MG63 (cell line): ENCODE results near the gene ATP6V1A. TPM values are rescaled to one million over a fixed set of nuclear protein-coding genes. Genes with fewer than 3 reads are reported as not detected.
A peak's percentile ranks its signal among the peaks of the same experiment; 100 is the strongest.

ENCODE experiments used
- DNase-seq: peaks from one replicate; pipeline ENCODE4 v3.0.0-alpha.2; 2020
- H3K27me3 ChIP-seq: fragments of 250-450 bp; sonication (Bioruptor Pico); 2 replicates; pipeline ENCODE4 v1.5.1; 2020; ENCODE audit warnings: mild to moderate bottlenecking, moderate library complexity
- H3K36me3 ChIP-seq: fragments of 250-450 bp; sonication (Bioruptor Pico); 2 replicates; pipeline ENCODE4 v1.5.1; 2020; ENCODE audit warnings: mild to moderate bottlenecking, moderate library complexity
- H3K4me3 ChIP-seq: fragments of 250-450 bp; sonication (Bioruptor Pico); 2 replicates; pipeline ENCODE4 v1.5.1; 2020; ENCODE audit warnings: mild to moderate bottlenecking, moderate library complexity
- H3K9me3 ChIP-seq: fragments of 250-450 bp; sonication (Bioruptor Pico); 2 replicates; pipeline ENCODE4 v1.5.1; 2020; ENCODE audit warnings: mild to moderate bottlenecking, moderate library complexity
- total RNA-seq: library from RNA; depleted of rRNA; stranded (reverse); fragments of >200 nt; shearing (Covaris generic); gene quantifications from 2 replicates; pipeline ENCODE4 v1.2.3, GENCODE V29; 2014; ENCODE audit warnings: low replicate concordance

Gene ATP6V1A
- total RNA-seq, 1 experiment from 2014 or later: 54.5 TPM

GRCh38 chr3:113783463-113783862, 36.6 kb downstream of the ATP6V1A start:
- Histone ChIP-seq H3K9me3 (no peaks in the 10 kb centered on the region), H3K36me3 (peaks cover 12% of the 10 kb centered on the region), H3K27me3 (no peaks in the 10 kb centered on the region), H3K4me3 (no peak overlapping the region)
- DNase-seq: peak; percentile 40

GRCh38 chr3:113783980-113784379, 37.1 kb downstream of the ATP6V1A start:
- no peaks in the 10 kb centered on the region for H3K27me3 ChIP-seq
- H3K36me3 ChIP-seq: peaks cover 17% of the 10 kb centered on the region
- H3K4me3 ChIP-seq: no peak overlapping the region
- no peaks in the 10 kb centered on the region for H3K9me3 ChIP-seq
- no peak for DNase-seq

GRCh38 chr3:113791381-113791780, 44.5 kb downstream of the ATP6V1A start:
- H3K27me3 ChIP-seq: no peaks in the 10 kb centered on the region
- peaks cover 31% of the 10 kb centered on the region for H3K36me3 ChIP-seq
- no peaks in the 10 kb centered on the region for H3K9me3 ChIP-seq
- DNase-seq: peak; percentile 19
- no peak overlapping the region for H3K4me3 ChIP-seq

- Histone ChIP-seq H3K9me3 (no peaks in the 10 kb centered on the region), H3K4me3 (no peak overlapping the region), H3K36me3 (peaks cover 18% of the 10 kb centered on the region), H3K27me3 (no peaks in the 10 kb centered on the region)
- DNase-seq: no peak
These were observed 47.7 kb downstream of the ATP6V1A start for GRCh38 chr3:113794526-113794925.

- H3K36me3 ChIP-seq: peaks cover 19% of the 10 kb centered on the region
- H3K9me3 ChIP-seq: no peaks in the 10 kb centered on the region
- H3K27me3 ChIP-seq: no peaks in the 10 kb centered on the region
- no peak for DNase-seq
- H3K4me3 ChIP-seq: no peak overlapping the region
These were observed 48.9 kb downstream of the ATP6V1A start for GRCh38 chr3:113795693-113796092.

- Histone ChIP-seq H3K36me3 (peaks cover 36% of the 10 kb centered on the region), H3K4me3 (no peak overlapping the region), H3K9me3 (no peaks in the 10 kb centered on the region), H3K27me3 (no peaks in the 10 kb centered on the region)
- no peak for DNase-seq
These were observed 56.1 kb downstream of the ATP6V1A start for GRCh38 chr3:113802795-113803455.

GRCh38 chr3:113804661-113805060, 57.8 kb downstream of the ATP6V1A start:
- H3K4me3 ChIP-seq: no peak overlapping the region
- DNase-seq: no peak
- no peaks in the 10 kb centered on the region for H3K27me3 ChIP-seq
- no peaks in the 10 kb centered on the region for H3K9me3 ChIP-seq
- H3K36me3 ChIP-seq: peaks cover 33% of the 10 kb centered on the region

GRCh38 chr3:113805249-113805648, 58.4 kb downstream of the ATP6V1A start:
- peaks cover 35% of the 10 kb centered on the region for H3K36me3 ChIP-seq
- no peak for DNase-seq

GRCh38 chr3:113812854-113813253, 66.0 kb downstream of the ATP6V1A start:
- H3K36me3 ChIP-seq: peaks cover 12% of the 10 kb centered on the region
- H3K9me3 ChIP-seq: no peaks in the 10 kb centered on the region
- no peak overlapping the region for H3K4me3 ChIP-seq
- no peak for DNase-seq
- H3K27me3 ChIP-seq: no peaks in the 10 kb centered on the region

More at GRCh38 chr3:113805249-113805648, 58.4 kb downstream of the ATP6V1A start:
- Histone ChIP-seq H3K27me3 (no peaks in the 10 kb centered on the region), H3K4me3 (no peak overlapping the region), H3K9me3 (no peaks in the 10 kb centered on the region)

- no peak for DNase-seq
- Histone ChIP-seq H3K36me3 (no peaks in the 10 kb centered on the region), H3K4me3 (no peak overlapping the region), H3K27me3 (no peaks in the 10 kb centered on the region), H3K9me3 (no peaks in the 10 kb centered on the region)
These were observed 73.0 kb downstream of the ATP6V1A start for GRCh38 chr3:113819866-113820265.

GRCh38 chr3:113825090-113825489, 78.3 kb downstream of the ATP6V1A start:
- no peak for DNase-seq

GRCh38 chr3:113828600-113828999, 81.8 kb downstream of the ATP6V1A start:
- Histone ChIP-seq H3K36me3 (no peaks in the 10 kb centered on the region), H3K27me3 (no peaks in the 10 kb centered on the region), H3K4me3 (no peak overlapping the region), H3K9me3 (peaks cover 7% of the 10 kb centered on the region)
- DNase-seq: no peak

More at GRCh38 chr3:113825090-113825489, 78.3 kb downstream of the ATP6V1A start:
- Histone ChIP-seq H3K4me3 (no peak overlapping the region), H3K36me3 (no peaks in the 10 kb centered on the region), H3K27me3 (no peaks in the 10 kb centered on the region), H3K9me3 (no peaks in the 10 kb centered on the region)

- DNase-seq: no peak
- H3K9me3 ChIP-seq: peaks cover 7% of the 10 kb centered on the region
- H3K4me3 ChIP-seq: no peak overlapping the region
These were observed 82.9 kb downstream of the ATP6V1A start for GRCh38 chr3:113829576-113830354.

GRCh38 chr3:113831103-113831355, 84.2 kb downstream of the ATP6V1A start:
- Histone ChIP-seq H3K27me3 (no peaks in the 10 kb centered on the region), H3K4me3 (no peak overlapping the region), H3K9me3 (peaks cover 7% of the 10 kb centered on the region), H3K36me3 (no peaks in the 10 kb centered on the region)
- no peak for DNase-seq

More at GRCh38 chr3:113829576-113830354, 82.9 kb downstream of the ATP6V1A start:
- no peaks in the 10 kb centered on the region for H3K27me3 ChIP-seq
- no peaks in the 10 kb centered on the region for H3K36me3 ChIP-seq

GRCh38 chr3:113832477-113833164, 85.8 kb downstream of the ATP6V1A start:
- no peaks in the 10 kb centered on the region for H3K27me3 ChIP-seq
- H3K4me3 ChIP-seq: no peak overlapping the region
- no peak for DNase-seq
- H3K9me3 ChIP-seq: peaks cover 7% of the 10 kb centered on the region
- H3K36me3 ChIP-seq: no peaks in the 10 kb centered on the region

GRCh38 chr3:113834983-113835382, 88.1 kb downstream of the ATP6V1A start:
- no peak for DNase-seq

GRCh38 chr3:113838631-113839209, 91.9 kb downstream of the ATP6V1A start, which contains the start of gene GRAMD1C:
GRAMD1C (plus strand) TSS chr3:113838788; CDS start chr3:113838910, 122 bp downstream.
- Histone ChIP-seq H3K4me3 (peak within 1 kb of the TSS; percentile 54), H3K27me3 (no peaks in the 10 kb centered on the region), H3K9me3 (no peaks in the 10 kb centered on the region), H3K36me3 (no peaks in the 10 kb centered on the region)
- peak; percentile 89 for DNase-seq

More at GRCh38 chr3:113834983-113835382, 88.1 kb downstream of the ATP6V1A start:
- Histone ChIP-seq H3K9me3 (peaks cover 7% of the 10 kb centered on the region), H3K4me3 (no peak overlapping the region), H3K27me3 (no peaks in the 10 kb centered on the region), H3K36me3 (no peaks in the 10 kb centered on the region)
